ENCODE results near the gene TOM1L1. TPM values are rescaled to one million over a fixed set of nuclear protein-coding genes. Genes with fewer than 3 reads are reported as not detected.

TOM1L1 gene
- total and polyA plus RNA-seq, 2 of the 8 experiments (the other 6 are each of a cell fraction or from before 2014, with no cell fraction given), result 47.0 to 60.8 TPM

- ChIA-PET CTCF (ENCODE audit: partially characterized antibody) (interaction anchor here (0.7 kb wide), 1 partner anchor 11 kb away, joined by 5 read pairs; no protein-coding TSS in a partner anchor), POLR2A (ENCODE audit: partially characterized antibody) (no interaction called here)
- no peak overlapping the region for H3K14ac ChIP-seq (ENCODE audit: insufficient read length)
- WGBS, 2 experiments (ENCODE audit: extremely low coverage in 1 of 2, insufficient coverage in 1 of 2, insufficient read length in 1 of 2, insufficient replicate concordance in 2 of 2, low coverage in 1 of 2, low lambda C conversion rate in 2 of 2, missing lambda C conversion rate in 1 of 2), result 93% methylated on average over 1 of the region's 1 CpG; no CpG with 5 or more reads in 1 of the 2 experiments
- no peak overlapping the region for H3K27ac ChIP-seq (ENCODE audit: low read depth, low read length)
- no peak overlapping the region for H2BK120ac ChIP-seq (replicated peaks; ENCODE audit: low read depth, low read length)
- FAIRE-seq (no peak), DNase-seq (ENCODE audit: low read depth in 1 of 2, low spot score in 2 of 2) (no peak)
- H3K23ac ChIP-seq (ENCODE audit: insufficient read length), result no peak overlapping the region
- H4K8ac ChIP-seq (ENCODE audit: extremely low read depth, insufficient read depth, low read length), result no peak overlapping the region
- H3K4ac ChIP-seq (replicated peaks; ENCODE audit: insufficient read length, low read depth, low read length), result no peak overlapping the region
- H3K79me2 ChIP-seq (ENCODE audit: control insufficient read depth in 1 of 2, insufficient read depth in 2 of 2, low read length in 2 of 2), result no peaks in the 10 kb centered on the region
- no peak overlapping the region for H4K91ac ChIP-seq (replicated peaks; ENCODE audit: insufficient read length, low read length)
- no peaks in the 10 kb centered on the region for H3K79me1 ChIP-seq (ENCODE audit: low read depth, low read length)
- peaks cover 0 to 2% (median 0%) of the 10 kb centered on the region in 4 experiments; a peak in 1 of 7 replicates for H3K27me3 ChIP-seq (replicated peaks in 1 of 4; ENCODE audit: control insufficient read depth in 3 of 4, extremely low read depth in 1 of 4, insufficient read depth in 3 of 4, low read length in 3 of 4)
- no peak overlapping the region for H3K4me2 ChIP-seq (ENCODE audit: insufficient read depth in 1 of 2, low read depth in 2 of 2, low read length in 2 of 2)
- no peak overlapping the region for H4K5ac ChIP-seq (ENCODE audit: insufficient read length, low read depth, low read length)
- H2AFZ ChIP-seq (ENCODE audit: low read length), result no peak overlapping the region
- H3K9me3 ChIP-seq (ENCODE audit: insufficient read depth in 2 of 2, low read depth in 1 of 2, low read length in 1 of 2), result no peaks in the 10 kb centered on the region
- H3K23me2 ChIP-seq (ENCODE audit: low read depth, low read length), result no peaks in the 10 kb centered on the region; the same call in 1 of the 2 replicates
- H2AK5ac ChIP-seq (ENCODE audit: low read depth, low read length), result no peak overlapping the region
- no peaks in the 10 kb centered on the region for H3K4me1 ChIP-seq (replicated peaks in 1 of 4; ENCODE audit: control insufficient read depth in 3 of 4, insufficient read depth in 4 of 4, low read length in 3 of 4)
- no peak overlapping the region for H2BK12ac ChIP-seq (ENCODE audit: low read depth, low read length)
- no peak overlapping the region for H3K56ac ChIP-seq (replicated peaks; ENCODE audit: insufficient read length, low read depth, low read length)
- no peak overlapping the region for H2BK20ac ChIP-seq (ENCODE audit: low read length)
- no peak overlapping the region for H2BK15ac ChIP-seq (ENCODE audit: low read length)
- H3K9ac ChIP-seq (replicated peaks in 1 of 4; ENCODE audit: extremely low read depth in 1 of 4, low read depth in 3 of 4, low read length in 3 of 4), result no peak overlapping the region
- H4K20me1 ChIP-seq (replicated peaks in 1 of 2; ENCODE audit: control insufficient read depth in 1 of 2, insufficient read depth in 2 of 2, low read length in 2 of 2), result no peaks in the 10 kb centered on the region
- H2BK5ac ChIP-seq (ENCODE audit: low read depth, low read length), result no peak overlapping the region
- no peak overlapping the region for H3K18ac ChIP-seq (ENCODE audit: extremely low read depth, low read length)
- H3K36me3 ChIP-seq (ENCODE audit: control insufficient read depth in 2 of 4, insufficient read depth in 4 of 4, low read length in 3 of 4), result peaks cover 10 to 46% (median 36%) of the 10 kb centered on the region in 4 experiments
- H3K4me3 ChIP-seq (ENCODE audit: extremely low read depth in 1 of 4, insufficient read depth in 2 of 4, low read depth in 3 of 4, low read length in 4 of 4), result no peak overlapping the region
- no peak for TF ChIP-seq KDM5A (IDR thresholded peaks at IDR 0.05; ENCODE audit: low read length)
- no peak for TF ChIP-seq SP2 (IDR thresholded peaks at IDR 0.05; ENCODE audit: low read length)
- no peak for TF ChIP-seq E2F6 (IDR thresholded peaks at IDR 0.05)
- TF ChIP-seq RFX5 (IDR thresholded peaks at IDR 0.05; ENCODE audit: borderline replicate concordance, low read depth, low read length), result no peak
- no peak for TF ChIP-seq ATF3 (IDR thresholded peaks at IDR 0.05; ENCODE audit: insufficient read depth, low read depth, low read length)
- TF ChIP-seq EP300 (IDR thresholded peaks at IDR 0.05; ENCODE audit: borderline replicate concordance in 1 of 2, low read depth in 2 of 2, low read length in 2 of 2), result no peak
- TF ChIP-seq KDM4A (IDR thresholded peaks at IDR 0.05; ENCODE audit: low read depth, low read length, severe bottlenecking), result no peak
- no peak for TF ChIP-seq TAF1 (IDR thresholded peaks at IDR 0.05; ENCODE audit: low read depth, low read length)
- no peak for TF ChIP-seq KDM1A (IDR thresholded peaks at IDR 0.05; ENCODE audit: borderline replicate concordance, low read length)
- no peak for TF ChIP-seq HDAC2 (IDR thresholded peaks at IDR 0.05; ENCODE audit: borderline replicate concordance in 1 of 2, low read depth in 2 of 2, low read length in 2 of 2)
- TF ChIP-seq JUND (IDR thresholded peaks at IDR 0.05; ENCODE audit: low read length), result no peak
- no peak for TF ChIP-seq POU5F1 (IDR thresholded peaks at IDR 0.05; ENCODE audit: low read depth, low read length)
- TF ChIP-seq ASH2L (IDR thresholded peaks at IDR 0.05; ENCODE audit: low read length), result no peak
Measured at GRCh38 chr17:54944796-54945195, 44.1 kb downstream of the TOM1L1 start.
